ENCODE data around the gene CEP41.

The CEP41 gene

GRCh38 chr7:130401101-130401500 lies 39.7 kb downstream of the CEP41 start:
- in situ Hi-C loops (cut with HindIII; ENCODE audit: low pct_unique_long_range_greater_than_20kb, low sequenced_read_pairs), result no loop called here
- DNase-seq (ENCODE audit: low read depth in 1 of 2, low spot score in 1 of 2), result no peak
- TF ChIP-seq JUND (IDR thresholded peaks at IDR 0.05; ENCODE audit: low read depth), result no peak

DNA sequence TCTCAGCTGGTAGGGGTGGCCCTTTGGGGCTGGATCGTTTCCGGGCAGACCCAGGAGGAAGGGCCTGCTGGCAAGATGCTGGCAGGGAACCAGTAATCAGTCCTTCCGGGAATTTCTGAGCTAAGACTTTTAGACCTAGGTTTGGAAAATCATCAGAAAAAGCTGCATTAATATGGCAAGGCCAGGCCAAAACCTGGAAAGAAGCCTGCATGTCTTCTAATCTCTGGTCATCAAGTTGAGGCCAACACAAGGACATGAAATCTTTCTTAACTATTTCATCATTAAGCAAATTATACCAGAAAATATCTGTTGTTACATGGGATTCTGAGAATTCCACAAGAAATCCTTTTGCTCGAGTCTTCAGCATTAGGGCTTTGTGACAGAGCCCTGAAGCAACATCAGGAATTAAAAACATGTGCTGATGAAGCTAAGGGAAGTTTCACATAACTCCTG lies 40.7 kb downstream of the CEP41 start:
- no peak for DNase-seq (ENCODE audit: low read depth in 1 of 2, low spot score in 1 of 2)
- in situ Hi-C loops (cut with HindIII; ENCODE audit: low pct_unique_long_range_greater_than_20kb, low sequenced_read_pairs), result no loop called here

DNA sequence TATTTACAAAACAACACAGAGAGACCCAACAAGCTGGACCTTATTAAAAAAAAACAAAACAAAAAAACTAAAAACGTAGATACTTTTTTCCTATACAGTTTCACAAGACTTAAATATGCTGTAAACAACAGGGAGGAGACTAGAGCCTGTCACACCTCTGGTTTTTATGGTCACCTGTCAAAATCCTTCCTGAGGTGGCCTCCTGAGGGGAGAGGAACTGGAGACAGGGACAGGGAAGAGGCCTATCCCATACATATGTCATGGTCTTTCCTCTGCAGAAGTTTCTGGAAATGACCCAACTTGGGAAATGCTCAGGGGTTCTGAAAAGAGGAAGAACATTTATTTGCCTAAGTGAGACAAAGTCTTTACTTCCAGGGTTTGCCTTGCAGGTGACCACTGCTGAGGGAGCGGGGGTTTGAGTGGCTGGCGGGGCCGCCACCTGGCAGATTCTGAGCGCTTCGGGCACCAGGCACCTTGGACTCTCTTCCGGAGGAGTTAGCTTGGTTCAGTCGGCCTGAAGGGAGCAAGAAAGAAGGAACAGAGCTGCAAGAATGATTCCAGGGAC lies 42.2 kb downstream of the CEP41 start:
- DNase-seq (ENCODE audit: low read depth in 1 of 2, low spot score in 1 of 2), result no peak
- TF ChIP-seq JUND (IDR thresholded peaks at IDR 0.05; ENCODE audit: low read depth), result no peak
- in situ Hi-C loops (cut with HindIII; ENCODE audit: low pct_unique_long_range_greater_than_20kb, low sequenced_read_pairs), result no loop called here

More for the DNA sequence above, 40.7 kb downstream of the CEP41 start:
- no peak for TF ChIP-seq JUND (IDR thresholded peaks at IDR 0.05; ENCODE audit: low read depth)

GRCh38 chr7:130397758-130398073 lies 43.1 kb downstream of the CEP41 start:
- in situ Hi-C loops (cut with HindIII; ENCODE audit: low pct_unique_long_range_greater_than_20kb, low sequenced_read_pairs), result no loop called here
- DNase-seq (ENCODE audit: low read depth in 1 of 2, low spot score in 1 of 2), result no peak
- no peak for TF ChIP-seq JUND (IDR thresholded peaks at IDR 0.05; ENCODE audit: low read depth)

- DNase-seq (ENCODE audit: low read depth in 1 of 2, low spot score in 1 of 2), result no peak
- no peak for TF ChIP-seq JUND (IDR thresholded peaks at IDR 0.05; ENCODE audit: low read depth)
- in situ Hi-C loops (cut with HindIII; ENCODE audit: low pct_unique_long_range_greater_than_20kb, low sequenced_read_pairs), result no loop called here
Measured at GRCh38 chr7:130397051-130397757, 43.6 kb downstream of the CEP41 start.

GRCh38 chr7:130396109-130396508 lies 44.7 kb downstream of the CEP41 start:
- TF ChIP-seq JUND (IDR thresholded peaks at IDR 0.05; ENCODE audit: low read depth), result no peak
- DNase-seq (ENCODE audit: low read depth in 1 of 2, low spot score in 1 of 2), result no peak
- in situ Hi-C loops (cut with HindIII; ENCODE audit: low pct_unique_long_range_greater_than_20kb, low sequenced_read_pairs), result no loop called here

DNA sequence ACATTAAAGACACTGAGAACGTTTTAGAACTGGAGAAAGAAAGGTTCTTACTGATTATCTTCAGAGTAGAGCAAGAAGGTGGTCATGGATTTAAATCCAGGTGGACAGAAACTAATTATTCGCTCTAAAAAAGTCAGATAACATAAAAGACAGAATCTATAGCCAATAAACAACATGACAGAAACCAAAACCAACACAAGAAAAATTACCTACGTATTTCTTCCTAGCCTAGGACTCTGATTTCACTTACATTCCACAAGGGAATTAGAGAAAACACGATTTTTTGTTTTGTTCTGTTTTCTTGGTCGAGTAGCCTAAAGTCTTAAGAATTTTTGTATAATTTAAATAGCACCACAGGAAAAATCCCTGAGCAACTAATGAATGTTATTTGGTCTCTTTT lies 45.4 kb downstream of the CEP41 start:
- no peak for TF ChIP-seq JUND (IDR thresholded peaks at IDR 0.05; ENCODE audit: low read depth)
- DNase-seq (ENCODE audit: low read depth in 1 of 2, low spot score in 1 of 2), result no peak
- in situ Hi-C loops (cut with HindIII; ENCODE audit: low pct_unique_long_range_greater_than_20kb, low sequenced_read_pairs), result no loop called here

- in situ Hi-C loops (cut with HindIII; ENCODE audit: low pct_unique_long_range_greater_than_20kb, low sequenced_read_pairs), result no loop called here
- DNase-seq (ENCODE audit: low read depth in 1 of 2, low spot score in 1 of 2), result no peak
- no peak for TF ChIP-seq JUND (IDR thresholded peaks at IDR 0.05; ENCODE audit: low read depth)
Measured at GRCh38 chr7:130394421-130395195, 46.2 kb downstream of the CEP41 start.

- DNase-seq (ENCODE audit: low read depth in 1 of 2, low spot score in 1 of 2), result no peak
- no peak for TF ChIP-seq JUND (IDR thresholded peaks at IDR 0.05; ENCODE audit: low read depth)
- in situ Hi-C loops (cut with HindIII; ENCODE audit: low pct_unique_long_range_greater_than_20kb, low sequenced_read_pairs), result no loop called here
Measured at GRCh38 chr7:130393841-130394411, 46.9 kb downstream of the CEP41 start.

GRCh38 chr7:130393101-130393561 lies 47.7 kb downstream of the CEP41 start:
- in situ Hi-C loops (cut with HindIII; ENCODE audit: low pct_unique_long_range_greater_than_20kb, low sequenced_read_pairs), result no loop called here
- no peak for TF ChIP-seq JUND (IDR thresholded peaks at IDR 0.05; ENCODE audit: low read depth)
- DNase-seq (ENCODE audit: low read depth in 1 of 2, low spot score in 1 of 2), result no peak

DNA sequence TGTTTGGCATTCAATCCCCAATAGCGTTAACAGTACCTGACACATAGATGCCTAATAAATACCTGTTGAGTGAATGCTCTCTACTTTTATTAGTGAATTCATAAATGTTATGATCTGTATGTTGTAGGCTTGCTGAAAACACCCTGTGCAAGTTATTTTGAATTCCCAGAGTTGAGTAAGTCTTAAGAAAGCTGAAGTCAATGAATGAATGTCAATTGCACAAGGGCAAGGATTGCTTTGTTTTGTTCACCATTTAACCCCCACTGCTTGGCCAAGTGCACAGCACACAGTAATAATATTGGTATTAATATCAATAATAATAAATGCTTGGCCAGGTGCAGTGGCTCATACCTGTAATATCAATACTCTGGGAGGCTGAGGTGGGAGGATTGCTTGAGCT lies 50.3 kb downstream of the CEP41 start:
- TF ChIP-seq JUND (IDR thresholded peaks at IDR 0.05; ENCODE audit: low read depth), result no peak
- in situ Hi-C loops (cut with HindIII; ENCODE audit: low pct_unique_long_range_greater_than_20kb, low sequenced_read_pairs), result no loop called here
- DNase-seq (ENCODE audit: low read depth in 1 of 2, low spot score in 1 of 2), result no peak

- TF ChIP-seq JUND (IDR thresholded peaks at IDR 0.05; ENCODE audit: low read depth), result no peak
- DNase-seq (ENCODE audit: low read depth in 1 of 2, low spot score in 1 of 2), result no peak
- in situ Hi-C loops (cut with HindIII; ENCODE audit: low pct_unique_long_range_greater_than_20kb, low sequenced_read_pairs), result no loop called here
Measured at GRCh38 chr7:130388671-130389070, 52.1 kb downstream of the CEP41 start.

Measured in T47D (cell line).